NCI-H524 (cell line): Measurements from ENCODE around the gene NRG2.

Experiments used
- DNase-seq, 2 experiments: peaks; one replicate each; lab custom pipeline; 2025; lab: John Stamatoyannopoulos, UW

The NRG2 gene

GRCh38 chr5:139903795-139904565, 139.1 kb downstream of the NRG2 start:
- peak; percentile 8 to 55 for DNase-seq

DNA sequence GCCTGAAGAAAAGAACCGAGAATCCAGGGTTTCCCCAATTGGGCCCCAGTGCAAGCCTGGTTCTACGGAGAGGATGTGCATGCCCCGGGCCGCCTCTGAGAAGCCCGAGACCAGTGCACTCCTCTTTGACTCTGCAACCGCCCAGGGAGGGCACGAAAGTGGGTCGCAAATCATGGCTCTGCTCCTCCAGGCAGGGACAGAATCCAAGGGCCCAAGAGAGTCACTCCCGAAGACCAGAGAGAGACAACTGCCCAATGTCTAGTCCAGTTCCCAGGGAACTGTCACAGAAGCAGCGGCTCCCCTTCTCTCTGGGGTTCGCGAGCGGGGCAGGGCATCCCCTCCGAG, 139.7 kb downstream of the NRG2 start:
- DNase-seq, result no peak

GRCh38 chr5:139901986-139902385, 141.1 kb downstream of the NRG2 start:
- DNase-seq, result no peak

DNA sequence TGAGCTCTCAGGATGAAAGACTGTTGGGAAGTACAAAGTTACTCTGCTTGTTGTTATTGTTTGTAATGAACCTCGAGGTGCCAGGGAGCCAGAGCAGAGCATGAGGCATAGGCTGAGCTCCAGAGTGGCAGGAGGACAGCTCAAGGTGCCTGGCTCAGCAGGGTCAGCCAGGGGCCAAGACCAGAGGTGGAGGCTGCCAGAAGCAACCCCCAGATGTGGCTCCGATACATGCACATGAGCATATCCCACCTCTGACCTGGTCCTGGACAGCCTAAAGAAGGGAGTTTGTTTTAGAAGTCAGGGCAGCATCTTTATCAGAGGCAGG, 141.9 kb downstream of the NRG2 start:
- DNase-seq, result no peak

DNA sequence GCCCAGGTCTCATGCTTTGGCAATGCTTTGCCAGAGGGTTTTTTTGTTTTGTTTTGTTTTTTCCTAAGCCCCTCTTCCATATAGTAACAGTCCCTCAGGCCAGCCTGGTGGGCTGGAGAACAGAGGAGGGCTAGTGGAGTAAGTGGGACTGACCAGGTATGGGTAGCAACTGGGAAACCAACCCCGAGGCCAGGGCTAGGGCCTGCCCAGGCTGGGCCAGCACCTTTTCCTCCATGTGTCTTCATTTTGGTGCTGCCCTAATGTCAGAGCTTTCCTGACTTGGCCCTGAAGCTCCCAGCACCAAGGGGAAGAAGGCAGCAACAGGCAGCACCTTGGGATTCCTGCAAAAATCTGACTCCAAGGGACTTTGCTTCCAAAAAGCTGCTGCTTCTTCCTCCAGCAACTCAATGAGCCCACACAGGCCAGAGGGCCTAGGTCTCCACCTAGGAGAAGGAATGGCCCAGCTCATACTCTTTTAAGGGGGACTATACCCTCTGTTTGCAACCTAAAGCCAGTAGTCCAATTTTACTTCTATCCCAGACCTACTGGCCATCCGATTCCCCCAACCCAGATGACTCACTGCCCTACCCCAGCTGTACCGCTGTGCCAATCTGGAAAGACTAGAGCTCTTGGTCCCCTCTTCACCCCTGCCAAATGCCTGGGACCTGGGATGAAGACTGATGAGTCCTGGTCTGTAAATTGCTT, 142.4 kb downstream of the NRG2 start:
- no peak for DNase-seq

- no peak for DNase-seq
Measured at GRCh38 chr5:139898981-139899380, 144.1 kb downstream of the NRG2 start.

DNA sequence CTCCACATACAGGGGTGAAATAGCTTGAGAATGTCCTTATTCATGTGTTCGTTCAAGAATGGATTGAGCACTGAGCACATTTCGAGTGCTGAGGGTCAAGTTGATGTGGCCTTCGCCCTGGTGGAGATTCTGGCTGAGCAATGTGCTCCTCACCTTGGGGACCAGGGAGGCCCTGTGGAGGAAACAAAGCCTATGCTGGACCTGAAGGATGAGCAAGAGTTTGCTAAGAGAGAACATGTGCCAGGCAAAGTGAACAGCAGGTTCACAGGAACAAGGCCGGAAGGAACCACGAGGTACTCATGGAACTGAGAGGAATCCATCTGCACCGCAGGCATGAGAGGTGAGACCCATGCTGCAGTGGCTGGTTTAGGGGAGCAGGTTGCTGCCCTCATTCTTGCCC, 145.1 kb downstream of the NRG2 start:
- no peak for DNase-seq

DNA sequence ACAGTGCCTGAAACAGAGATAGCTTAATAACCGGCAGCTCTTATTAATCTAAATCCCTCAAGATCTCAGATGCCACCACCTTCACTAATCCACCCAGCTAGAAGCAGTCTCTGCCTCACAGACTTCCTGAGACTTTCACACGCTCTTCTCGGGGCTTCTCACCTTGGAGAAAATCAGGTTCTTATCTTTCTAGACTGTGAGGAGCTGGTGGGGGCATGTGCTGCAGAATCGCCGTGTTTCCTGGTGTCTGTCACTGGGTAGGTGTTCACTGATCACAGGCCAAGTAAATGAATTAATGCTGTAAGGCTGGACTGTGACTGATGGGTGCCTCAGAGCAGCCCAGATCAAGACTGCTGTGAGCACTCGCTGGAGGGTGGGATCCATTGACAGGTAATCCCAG, 145.8 kb downstream of the NRG2 start:
- DNase-seq, result no peak

GRCh38 chr5:139896718-139897117, 146.4 kb downstream of the NRG2 start:
- no peak for DNase-seq

DNA sequence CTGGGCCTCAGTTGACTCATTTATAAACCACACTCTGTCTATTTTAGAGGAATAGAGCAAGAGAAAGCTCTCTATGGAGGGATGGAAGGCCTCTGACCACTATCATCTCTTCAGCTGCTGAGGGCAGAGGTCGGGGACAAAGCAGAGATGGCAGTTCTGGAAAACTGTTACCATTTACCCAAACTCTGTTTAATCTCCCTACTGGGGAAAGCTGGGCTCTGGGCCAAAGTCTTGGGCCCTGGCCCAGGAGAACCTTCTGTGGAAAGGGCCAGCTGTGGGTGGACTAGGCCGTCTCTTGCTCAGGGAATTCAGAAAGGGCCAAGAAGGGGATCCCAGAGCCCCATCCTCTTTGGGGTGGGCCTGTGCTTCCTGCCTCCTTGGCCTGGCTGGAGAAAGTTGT, 147.5 kb downstream of the NRG2 start:
- no peak for DNase-seq

GRCh38 chr5:139895046-139895445, 148.1 kb downstream of the NRG2 start:
- DNase-seq, result no peak

GRCh38 chr5:139893873-139894272, 149.2 kb downstream of the NRG2 start:
- no peak for DNase-seq

DNA sequence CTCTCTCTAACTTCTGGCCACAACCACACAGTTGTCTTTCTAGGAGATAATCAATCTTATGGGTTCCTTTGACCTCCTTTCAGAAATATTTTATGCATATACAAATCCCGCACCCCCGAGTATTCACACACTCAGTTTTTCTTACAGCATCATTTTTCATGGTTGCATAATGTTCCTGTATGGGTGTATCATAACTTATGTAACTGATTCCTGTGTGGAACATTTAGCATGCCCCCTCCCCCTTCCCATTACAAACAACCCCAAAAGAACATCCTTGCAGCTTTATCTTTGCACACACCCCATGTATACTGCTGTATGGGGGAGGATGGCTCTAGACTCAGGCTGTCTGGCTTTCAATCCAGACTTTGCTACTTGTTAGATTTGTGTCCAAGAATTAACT, 153.7 kb downstream of the NRG2 start:
- DNase-seq, result no peak

DNA sequence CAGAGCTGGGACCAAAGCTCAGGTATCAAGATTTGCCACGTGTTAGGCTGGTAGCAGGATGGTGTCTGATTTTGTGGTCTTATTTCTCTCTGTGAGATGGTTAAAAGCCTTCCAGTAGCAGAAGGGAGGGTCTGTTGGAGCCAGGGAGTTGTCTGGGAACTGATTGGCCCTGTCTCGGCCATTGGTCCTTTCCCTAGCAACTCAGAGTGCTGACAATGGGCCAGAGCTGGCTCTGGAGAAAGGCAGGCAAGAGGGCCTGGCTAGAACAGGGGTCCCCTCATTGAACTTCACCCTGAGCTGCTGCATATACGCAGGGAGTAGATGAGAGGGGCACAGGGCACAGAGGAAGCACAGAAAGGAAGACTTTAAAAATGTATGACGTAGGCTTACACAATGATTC, 154.7 kb downstream of the NRG2 start:
- DNase-seq, result no peak

GRCh38 chr5:139886213-139886612, 156.9 kb downstream of the NRG2 start:
- DNase-seq, result no peak

DNA sequence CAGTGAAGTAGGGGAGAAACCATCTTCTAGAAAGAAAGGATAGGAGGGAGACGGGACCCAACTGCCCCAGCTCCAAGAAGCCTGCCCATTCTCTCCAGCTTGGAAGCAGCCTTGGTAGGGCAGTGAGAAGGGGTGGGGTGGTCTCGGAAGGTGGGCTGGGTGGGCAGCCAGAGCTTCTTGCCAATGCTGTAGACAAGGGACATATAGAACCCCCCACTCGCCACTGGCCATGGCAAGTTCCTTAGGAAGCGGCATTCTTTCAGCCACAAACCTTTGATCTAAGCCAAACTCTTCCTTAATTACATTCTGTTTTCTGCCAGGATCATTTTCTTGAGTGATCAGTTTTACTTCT, 157.3 kb downstream of the NRG2 start:
- DNase-seq, result no peak

DNA sequence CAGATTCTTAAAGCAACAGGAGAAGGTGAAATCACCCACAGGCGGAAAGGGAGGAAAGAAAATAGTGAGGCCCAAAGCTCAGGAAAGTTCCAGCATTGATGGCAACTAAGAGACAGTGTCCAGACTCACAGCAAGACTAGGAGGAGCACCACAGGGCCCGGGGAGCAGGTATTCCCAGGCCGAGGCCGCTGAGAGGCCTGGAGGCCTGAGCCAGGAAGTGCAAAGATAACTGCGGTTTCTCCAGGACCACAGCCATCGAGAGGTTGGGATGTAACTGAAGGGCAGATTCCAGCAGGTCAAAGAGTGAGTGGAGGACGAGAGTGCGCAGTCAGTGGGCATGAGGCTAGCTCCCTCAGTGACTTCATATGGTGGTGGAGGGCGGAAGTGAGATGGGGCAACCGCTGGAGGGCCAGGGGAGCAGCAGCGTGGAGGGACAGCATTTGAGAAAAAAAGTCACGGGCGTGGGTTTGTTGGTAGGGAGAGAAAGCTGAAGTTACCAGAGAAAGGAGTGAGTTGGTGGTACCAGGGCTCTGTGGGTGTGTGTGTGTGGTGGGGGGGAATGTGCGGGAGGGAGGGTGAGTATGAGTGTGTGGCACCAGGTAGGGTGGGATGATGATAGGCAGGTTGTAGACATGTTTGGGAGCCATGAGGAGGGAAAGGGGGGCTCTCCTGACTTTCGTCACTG, 157.8 kb downstream of the NRG2 start:
- no peak for DNase-seq

GRCh38 chr5:139884734-139885133, 158.4 kb downstream of the NRG2 start:
- no peak for DNase-seq

- no peak for DNase-seq
Measured at GRCh38 chr5:139884144-139884543, 159.0 kb downstream of the NRG2 start.

GRCh38 chr5:139882961-139883539, 160.0 kb downstream of the NRG2 start:
- DNase-seq, result peak; percentile 26 to 35

DNA sequence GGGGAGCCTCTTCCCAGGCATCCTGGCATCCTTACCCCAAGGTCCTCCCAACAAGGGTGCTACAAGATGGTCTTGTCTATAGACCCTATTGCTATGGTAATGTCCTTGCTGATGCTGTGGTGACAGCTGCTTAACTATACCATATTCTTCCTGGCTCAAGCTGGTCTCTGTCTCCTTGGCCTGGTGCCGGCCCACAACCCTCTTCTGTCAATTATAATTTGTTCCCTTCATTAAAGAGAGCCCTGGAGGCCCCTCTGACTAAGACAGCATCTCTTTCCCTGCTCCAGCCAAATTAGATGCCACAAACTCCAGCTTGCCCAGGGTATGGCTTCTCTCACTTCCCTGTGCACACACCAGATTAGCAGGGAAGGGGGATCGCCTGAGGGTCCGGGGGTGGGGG, 160.8 kb downstream of the NRG2 start:
- no peak for DNase-seq

- DNase-seq, result no peak
Measured at GRCh38 chr5:139881143-139881733, 161.9 kb downstream of the NRG2 start.
